Fibroblast of lung (primary cell): ENCODE measurements around the gene HNRNPA3. TPM values are rescaled to one million over a fixed set of nuclear protein-coding genes. Genes with fewer than 3 reads are reported as not detected.

ENCODE experiments used
- DNase-seq, 2 donors: peaks; one replicate each; pipeline versions ENCODE4 v3.0.0 to v3.0.0-alpha.2; 2010; ENCODE audit warnings: low read depth in 2 of 2
- H2AFZ ChIP-seq: 2 replicates; pipeline ENCODE4 v1.5.1; 2012; ENCODE audit warnings: low read length, control low read depth, inconsistent platforms
- H3K27ac ChIP-seq: 2 replicates; pipeline ENCODE4 v1.5.1; 2011; ENCODE audit warnings: low read length, control low read depth; ENCODE audit not compliant: insufficient read depth
- H3K27me3 ChIP-seq: 2 replicates; pipeline ENCODE4 v1.5.1; 2011; ENCODE audit warnings: mild to moderate bottlenecking, low read length; ENCODE audit not compliant: control insufficient read depth, insufficient read depth
- H3K36me3 ChIP-seq: 2 replicates; pipeline ENCODE4 v1.5.1; 2011; ENCODE audit warnings: low read length; ENCODE audit not compliant: control insufficient read depth, insufficient read depth
- H3K4me1 ChIP-seq: 2 replicates; pipeline ENCODE4 v1.5.1; 2011; ENCODE audit warnings: low read length; ENCODE audit not compliant: control insufficient read depth, insufficient read depth; ENCODE audit errors: extremely low read depth
- H3K4me2 ChIP-seq: 2 replicates; pipeline ENCODE4 v1.5.1; 2011; ENCODE audit warnings: low read length, control low read depth; ENCODE audit not compliant: insufficient read depth; ENCODE audit errors: extremely low read depth
- H3K4me3 ChIP-seq, 4 experiments: fragments of 200-600 bp in 1 of 4; sonication (generic) in 1 of 4; replicated peaks in 1 of 4; 2 replicates each; pipeline ENCODE4 v1.5.1; 2011 to 2016; ENCODE audit warnings: low read length in 4 of 4, low read depth in 3 of 4, mild to moderate bottlenecking in 3 of 4, control low read depth in 2 of 4, inconsistent platforms in 1 of 4, mixed read lengths in 1 of 4; ENCODE audit not compliant: insufficient read depth in 1 of 4; ENCODE audit errors: control extremely low read depth in 1 of 4
- H3K79me2 ChIP-seq: 2 replicates; pipeline ENCODE4 v1.5.1; 2012; ENCODE audit warnings: mild to moderate bottlenecking, low read length, inconsistent platforms; ENCODE audit not compliant: control insufficient read depth, insufficient read depth
- H3K9ac ChIP-seq: 2 replicates; pipeline ENCODE4 v1.5.1; 2011; ENCODE audit warnings: mild to moderate bottlenecking, low read length, control low read depth; ENCODE audit not compliant: insufficient read depth
- H3K9me3 ChIP-seq: 2 replicates; pipeline ENCODE4 v1.5.1; 2012; ENCODE audit warnings: low read depth, low read length; ENCODE audit not compliant: control insufficient read depth, insufficient read depth
- H4K20me1 ChIP-seq: 2 replicates; pipeline ENCODE4 v1.5.1; 2011; ENCODE audit warnings: low read length; ENCODE audit not compliant: control insufficient read depth, insufficient read depth; ENCODE audit errors: extremely low read depth
- EZH2 ChIP-seq: IDR thresholded peaks from 2 replicates; pipeline ENCODE4 v1.5.1; 2012; ENCODE audit warnings: low read length, control low read depth, mild to moderate bottlenecking; ENCODE audit errors: missing control alignments
- polyA plus RNA-seq, 2 donors: library from polyadenylated mRNA; depleted of rRNA in 1 of 2; stranded (reverse) in 1 of 2; unstranded in 1 of 2; fragments of >200 nt; gene quantifications; 2 replicates each; pipeline ENCODE4 v1.2.1, GENCODE V29; 2011 to 2012; ENCODE audit warnings: missing spikeins in 1 of 2
- total RNA-seq: library from RNA; depleted of rRNA; stranded (reverse); fragments of >200 nt; gene quantifications from 2 replicates; pipeline ENCODE4 v1.2.1, GENCODE V29; 2014
- TF ChIP-seq, protein P1 (sequence below), 2 donors: IDR thresholded peaks in 1 of 2; conservative IDR thresholded peaks in 1 of 2; 1 replicate in 1 of 2; 2 replicates in 1 of 2; pipeline ENCODE4 v1.5.1; 2011 to 2012; ENCODE audit warnings: low read length in 2 of 2, control low read depth in 1 of 2, inconsistent platforms in 1 of 2, low read depth in 1 of 2, mild to moderate bottlenecking in 1 of 2

The HNRNPA3 gene
- total and polyA plus RNA-seq, 2 donors (not counting 1 experiment from before 2014, with no cell fraction given) = 34.5 to 81.2 TPM

DNA sequence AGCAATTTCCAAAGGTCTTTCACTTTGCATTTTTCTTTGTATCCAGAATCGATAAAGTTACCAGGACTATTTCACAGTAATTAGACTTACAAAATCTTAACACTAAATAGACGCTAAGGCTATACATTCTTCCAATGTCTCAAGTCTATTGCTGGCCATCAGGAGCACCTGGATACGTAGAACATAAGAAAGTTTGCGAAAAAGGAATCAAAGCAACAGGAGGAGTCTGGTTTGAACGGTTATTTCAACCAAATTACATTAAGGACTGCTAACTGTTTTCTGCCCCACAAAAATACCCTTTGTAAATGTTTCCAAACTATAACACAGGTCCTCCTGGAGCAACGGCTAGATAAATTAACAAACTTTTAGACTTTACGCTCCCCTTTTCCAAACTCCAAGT, 1.4 kb upstream of the HNRNPA3 start:
- no peak for TF ChIP-seq EZH2
- TF ChIP-seq, protein P1, sequence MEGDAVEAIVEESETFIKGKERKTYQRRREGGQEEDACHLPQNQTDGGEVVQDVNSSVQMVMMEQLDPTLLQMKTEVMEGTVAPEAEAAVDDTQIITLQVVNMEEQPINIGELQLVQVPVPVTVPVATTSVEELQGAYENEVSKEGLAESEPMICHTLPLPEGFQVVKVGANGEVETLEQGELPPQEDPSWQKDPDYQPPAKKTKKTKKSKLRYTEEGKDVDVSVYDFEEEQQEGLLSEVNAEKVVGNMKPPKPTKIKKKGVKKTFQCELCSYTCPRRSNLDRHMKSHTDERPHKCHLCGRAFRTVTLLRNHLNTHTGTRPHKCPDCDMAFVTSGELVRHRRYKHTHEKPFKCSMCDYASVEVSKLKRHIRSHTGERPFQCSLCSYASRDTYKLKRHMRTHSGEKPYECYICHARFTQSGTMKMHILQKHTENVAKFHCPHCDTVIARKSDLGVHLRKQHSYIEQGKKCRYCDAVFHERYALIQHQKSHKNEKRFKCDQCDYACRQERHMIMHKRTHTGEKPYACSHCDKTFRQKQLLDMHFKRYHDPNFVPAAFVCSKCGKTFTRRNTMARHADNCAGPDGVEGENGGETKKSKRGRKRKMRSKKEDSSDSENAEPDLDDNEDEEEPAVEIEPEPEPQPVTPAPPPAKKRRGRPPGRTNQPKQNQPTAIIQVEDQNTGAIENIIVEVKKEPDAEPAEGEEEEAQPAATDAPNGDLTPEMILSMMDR (conservative IDR thresholded peaks at IDR 0.05 in 1 of 2, IDR thresholded peaks at IDR 0.05 in 1 of 2; ENCODE audit: low read depth in 1 of 2, low read length in 2 of 2) = no peak
- no peak for DNase-seq
- peaks cover 40% of the 10 kb centered on the region for H3K79me2 ChIP-seq

DNA sequence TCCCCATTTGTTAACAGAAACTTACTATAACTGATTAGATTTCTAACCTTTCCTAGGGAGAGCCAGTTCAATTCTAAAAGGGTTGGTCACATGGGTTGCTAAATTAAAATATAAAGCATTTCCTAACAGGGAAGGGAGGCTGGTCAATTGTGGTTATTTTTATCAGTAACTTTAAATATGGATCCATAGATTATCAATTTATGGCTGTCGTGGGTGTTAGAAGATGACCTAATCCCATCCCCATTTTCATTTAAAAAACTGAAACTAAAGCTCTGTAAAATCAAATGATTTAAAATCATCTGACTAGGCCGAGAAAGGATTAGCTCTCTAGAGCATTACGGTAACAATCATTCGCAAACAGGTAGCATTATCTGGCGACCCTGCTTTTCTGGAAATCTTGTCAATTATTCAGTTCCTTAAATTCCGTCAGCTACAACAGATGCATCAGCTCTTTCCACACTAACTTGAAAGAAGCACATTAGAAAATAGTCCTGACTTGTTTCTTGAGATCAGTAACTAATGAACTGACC, 953 bp upstream of the HNRNPA3 start:
- Histone ChIP-seq H3K27me3 (no peaks in the 10 kb centered on the region), H3K36me3 (peaks cover 4% of the 10 kb centered on the region), H2AFZ (peak overlapping the region; percentile 32), H3K79me2 (peaks cover 44% of the 10 kb centered on the region), H3K4me1 (peaks cover 2% of the 10 kb centered on the region), H3K4me3 (peak overlapping the region; percentile 39 to 90 (median 66)), H3K27ac (peak overlapping the region; percentile 98), H4K20me1 (peaks cover 4% of the 10 kb centered on the region), H3K9me3 (no peaks in the 10 kb centered on the region), H3K9ac (peak overlapping the region; percentile 78), H3K4me2 (peak overlapping the region; percentile 89)
- no peak for TF ChIP-seq EZH2
- TF ChIP-seq, protein P1 (conservative IDR thresholded peaks at IDR 0.05 in 1 of 2, IDR thresholded peaks at IDR 0.05 in 1 of 2; ENCODE audit: low read depth in 1 of 2, low read length in 2 of 2) = no peak
- peak in 1 of 2 donors; percentile 27 for DNase-seq

More for the DNA sequence above, 1.4 kb upstream of the HNRNPA3 start:
- peak overlapping the region; percentile 89 for H3K4me2 ChIP-seq
- H3K9me3 ChIP-seq = no peaks in the 10 kb centered on the region
- peak overlapping the region; percentile 98 for H3K27ac ChIP-seq
- peak overlapping the region; percentile 32 for H2AFZ ChIP-seq
- peaks cover 2% of the 10 kb centered on the region for H3K4me1 ChIP-seq
- H3K9ac ChIP-seq = peak overlapping the region; percentile 78
- peak overlapping the region; percentile 39 to 90 (median 66) for H3K4me3 ChIP-seq
- H4K20me1 ChIP-seq = peaks cover 4% of the 10 kb centered on the region
- H3K36me3 ChIP-seq = peaks cover 2% of the 10 kb centered on the region
- no peaks in the 10 kb centered on the region for H3K27me3 ChIP-seq

DNA sequence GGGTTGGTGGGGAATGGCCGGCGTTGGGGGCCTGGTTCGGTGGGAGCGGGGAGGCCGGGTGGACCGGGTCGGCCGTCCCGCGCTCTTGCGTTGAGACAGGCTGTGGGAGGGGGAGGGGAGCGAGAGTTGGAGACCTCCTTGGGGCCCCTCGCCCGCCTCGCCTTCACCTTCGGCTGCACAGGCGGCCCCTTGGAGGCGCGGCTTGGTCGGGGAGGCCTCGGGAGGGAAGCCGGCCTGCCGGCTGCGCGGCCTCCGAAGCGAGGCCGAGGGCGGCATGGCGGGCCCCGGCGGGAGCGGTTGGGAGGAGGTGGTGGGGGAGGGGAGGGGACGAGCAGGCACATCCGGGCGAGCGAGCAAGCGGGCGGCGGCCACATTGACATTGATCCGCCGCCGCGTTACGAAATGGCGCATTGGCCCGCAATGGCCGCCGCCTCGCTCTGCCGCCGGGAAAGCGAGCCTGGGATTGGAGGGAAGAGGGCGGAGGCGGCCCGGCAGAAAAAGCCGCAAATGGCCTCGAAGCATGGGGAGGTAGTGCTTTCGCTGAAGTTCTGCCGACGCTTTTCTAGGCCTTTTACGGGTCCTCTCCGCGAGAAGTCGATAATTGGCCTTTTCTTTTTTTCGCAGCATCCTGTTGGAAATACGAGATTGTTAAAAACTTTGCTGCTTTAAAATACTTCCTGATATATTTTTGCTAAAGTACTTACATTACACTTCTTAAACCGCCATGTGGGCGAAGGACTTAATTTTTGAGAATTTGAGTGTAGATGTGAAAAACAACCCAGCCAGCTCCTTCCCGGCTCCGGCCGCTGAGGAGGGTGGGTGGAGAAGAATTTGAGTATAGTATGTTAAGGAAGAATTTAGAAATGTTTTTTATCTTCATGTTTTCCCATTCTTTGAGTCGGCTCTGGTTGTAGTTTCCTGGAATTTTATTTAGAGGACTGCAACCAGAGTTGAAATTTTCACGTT, 580 bp downstream of the HNRNPA3 start:
- DNase-seq = peak; percentile 89 to 90
- Histone ChIP-seq H4K20me1 (peaks cover 4% of the 10 kb centered on the region), H3K79me2 (peaks cover 58% of the 10 kb centered on the region), H2AFZ (no peak overlapping the region), H3K27ac (peak overlapping the region; percentile 97), H3K36me3 (peaks cover 6% of the 10 kb centered on the region), H3K27me3 (no peaks in the 10 kb centered on the region), H3K9me3 (no peaks in the 10 kb centered on the region), H3K4me3 (peak overlapping the region; percentile 72 to 100 (median 90)), H3K4me2 (peak overlapping the region; percentile 97), H3K4me1 (peaks cover 2% of the 10 kb centered on the region), H3K9ac (peak overlapping the region; percentile 98)
- TF ChIP-seq EZH2 = no peak
- TF ChIP-seq, protein P1 (conservative IDR thresholded peaks at IDR 0.05 in 1 of 2, IDR thresholded peaks at IDR 0.05 in 1 of 2; ENCODE audit: low read depth in 1 of 2, low read length in 2 of 2) = no peak
